AG09309 (cell line): ENCODE data around the gene RPL36A.

Experiments
- DNase-seq: peaks from one replicate; pipeline ENCODE4 v3.0.0-alpha.2; 2010; ENCODE audit warnings: low read depth
- H3K4me3 ChIP-seq: 2 replicates; pipeline ENCODE4 v1.5.1; 2011; ENCODE audit warnings: mild to moderate bottlenecking, low read depth, low read length, moderate library complexity; ENCODE audit not compliant: control insufficient read depth
- TF ChIP-seq, protein P1 (sequence below): IDR thresholded peaks from 2 replicates; pipeline ENCODE4 v1.5.1; 2011; ENCODE audit warnings: mild to moderate bottlenecking, low read depth, low read length, inconsistent platforms; ENCODE audit not compliant: insufficient read depth, control insufficient read depth; ENCODE audit errors: missing control alignments

Gene RPL36A

DNA sequence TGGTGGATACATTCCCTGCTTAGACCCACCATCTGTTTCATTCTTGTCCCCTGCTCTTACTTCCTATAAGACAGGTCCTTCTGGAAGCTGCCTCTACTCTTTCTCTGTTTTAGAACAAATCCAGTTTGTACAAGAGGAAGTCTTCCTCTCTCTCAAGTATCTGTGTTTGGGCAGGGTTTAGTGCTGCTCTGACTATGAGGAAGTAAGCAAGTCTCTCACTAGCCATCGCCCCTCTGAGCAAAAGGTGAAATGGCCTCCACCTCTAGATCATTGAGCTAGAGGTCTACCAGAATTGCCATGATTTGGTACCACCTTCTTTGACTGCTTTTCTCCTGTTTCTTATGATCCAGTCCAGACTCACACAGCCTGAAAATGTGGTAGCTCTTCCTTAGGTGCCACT is 13.3 kb upstream of the RPL36A start:
- TF ChIP-seq, protein P1, sequence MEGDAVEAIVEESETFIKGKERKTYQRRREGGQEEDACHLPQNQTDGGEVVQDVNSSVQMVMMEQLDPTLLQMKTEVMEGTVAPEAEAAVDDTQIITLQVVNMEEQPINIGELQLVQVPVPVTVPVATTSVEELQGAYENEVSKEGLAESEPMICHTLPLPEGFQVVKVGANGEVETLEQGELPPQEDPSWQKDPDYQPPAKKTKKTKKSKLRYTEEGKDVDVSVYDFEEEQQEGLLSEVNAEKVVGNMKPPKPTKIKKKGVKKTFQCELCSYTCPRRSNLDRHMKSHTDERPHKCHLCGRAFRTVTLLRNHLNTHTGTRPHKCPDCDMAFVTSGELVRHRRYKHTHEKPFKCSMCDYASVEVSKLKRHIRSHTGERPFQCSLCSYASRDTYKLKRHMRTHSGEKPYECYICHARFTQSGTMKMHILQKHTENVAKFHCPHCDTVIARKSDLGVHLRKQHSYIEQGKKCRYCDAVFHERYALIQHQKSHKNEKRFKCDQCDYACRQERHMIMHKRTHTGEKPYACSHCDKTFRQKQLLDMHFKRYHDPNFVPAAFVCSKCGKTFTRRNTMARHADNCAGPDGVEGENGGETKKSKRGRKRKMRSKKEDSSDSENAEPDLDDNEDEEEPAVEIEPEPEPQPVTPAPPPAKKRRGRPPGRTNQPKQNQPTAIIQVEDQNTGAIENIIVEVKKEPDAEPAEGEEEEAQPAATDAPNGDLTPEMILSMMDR, result no peak
- no peak overlapping the region for H3K4me3 ChIP-seq
- DNase-seq, result no peak

- TF ChIP-seq, protein P1, result no peak
- no peak overlapping the region for H3K4me3 ChIP-seq
- DNase-seq, result no peak
These were observed 7.1 kb upstream of the RPL36A start for GRCh38 chrX:101383679-101384205.

- H3K4me3 ChIP-seq, result no peak overlapping the region
- TF ChIP-seq, protein P1, result no peak
- no peak for DNase-seq
These were observed 5.7 kb upstream of the RPL36A start for GRCh38 chrX:101385026-101385684.

DNA sequence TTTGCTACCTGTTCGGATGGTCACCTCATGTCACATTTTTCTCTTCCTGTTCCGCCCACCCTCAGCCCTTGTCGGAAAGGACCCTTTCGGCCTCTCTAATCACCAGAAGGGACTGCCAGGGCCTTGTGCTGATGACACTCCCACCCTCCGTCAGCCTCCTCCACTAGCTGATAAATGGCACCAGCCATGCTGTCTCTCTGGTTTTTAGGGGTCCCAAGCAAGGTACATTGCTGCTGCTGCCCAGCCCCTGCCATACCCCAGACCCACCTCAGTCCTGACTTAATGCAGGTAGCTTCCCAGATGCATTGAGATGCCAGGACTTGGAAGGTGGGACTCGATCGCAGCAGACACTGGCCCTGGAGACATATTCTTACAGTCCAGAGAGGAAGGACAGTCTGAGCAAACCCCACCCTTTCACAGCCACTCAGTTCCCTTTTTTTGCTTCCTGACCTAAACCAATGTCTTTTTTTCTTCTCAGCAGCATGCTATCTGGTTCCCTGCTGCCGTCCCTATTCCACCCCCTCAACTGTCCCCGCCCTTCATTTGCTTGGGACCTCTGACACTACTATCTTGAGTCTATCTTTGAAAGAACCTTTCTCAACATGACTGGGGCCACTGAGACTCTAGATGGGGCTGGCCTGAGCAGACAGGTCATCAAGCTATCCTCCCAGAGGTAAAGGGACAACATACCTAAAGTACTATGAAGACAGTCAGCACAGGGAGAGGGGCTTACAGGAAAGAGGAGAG is 4.8 kb upstream of the RPL36A start, which contains the start of gene BTK:
Gene BTK, minus strand, starts transcription at position 397 of the 747 bp plus-strand sequence. CDS start 10,907 bp downstream, outside the sequence.
- TF ChIP-seq, protein P1, result no peak
- no peak within 1 kb of the TSS for H3K4me3 ChIP-seq
- no peak for DNase-seq

DNA sequence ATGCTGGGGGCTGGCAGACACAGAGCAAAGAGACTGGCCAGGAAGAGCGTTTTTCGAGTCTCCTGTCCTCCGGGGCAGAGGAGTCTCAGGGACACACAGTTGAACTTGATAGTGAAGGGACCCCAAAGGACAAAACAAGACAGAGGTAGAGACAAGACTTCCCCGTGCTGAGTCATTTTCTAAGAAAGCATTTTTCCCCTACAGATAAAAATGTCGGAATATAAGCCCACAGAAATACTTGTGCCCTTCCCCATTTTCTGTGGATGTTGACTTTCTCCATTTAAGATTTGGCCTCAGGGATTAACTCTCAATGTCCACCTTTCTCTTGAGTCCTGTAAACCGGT is 4.3 kb upstream of the RPL36A start:
- TF ChIP-seq, protein P1, result no peak
- DNase-seq, result no peak
- no peak overlapping the region for H3K4me3 ChIP-seq

GRCh38 chrX:101388604-101389003 is 2.2 kb upstream of the RPL36A start:
- no peak overlapping the region for H3K4me3 ChIP-seq
- no peak for DNase-seq
- TF ChIP-seq, protein P1, result no peak
